ENCODE results near the gene SCFD2. TPM values are rescaled to one million over a fixed set of nuclear protein-coding genes. Genes with fewer than 3 reads are reported as not detected.

The SCFD2 gene
- total and polyA plus RNA-seq, 10 of the 15 experiments (the other 5 are each of a cell fraction or from before 2014, with no cell fraction given), result 4.8 to 37.6 (median 24.9) TPM

DNA sequence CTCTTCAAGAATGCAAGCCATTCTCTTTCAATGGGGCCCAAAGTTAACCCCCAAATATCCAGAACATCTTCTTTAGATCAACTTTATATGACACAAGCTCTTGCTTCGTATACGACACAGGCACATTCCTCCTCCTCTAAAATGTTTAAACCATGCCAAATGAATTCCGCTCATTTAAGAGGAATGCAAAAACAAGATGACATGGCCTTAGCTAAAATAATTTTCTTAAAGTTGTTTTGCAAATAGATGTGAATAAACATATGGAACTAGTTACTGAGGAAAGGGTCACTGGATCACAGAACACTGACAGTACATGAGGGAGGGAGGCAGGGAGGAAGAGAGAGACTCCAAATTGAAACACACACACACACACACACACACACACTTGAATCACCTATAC lies 406.3 kb downstream of the SCFD2 start:
- Histone ChIP-seq H3K36me3 (ENCODE audit: control insufficient read depth in 2 of 2, insufficient read depth in 2 of 2, low read length in 1 of 2) (no peaks in the 10 kb centered on the region), H3K4me3 (no peak overlapping the region), H3K27ac (ENCODE audit: control insufficient read depth, insufficient read depth) (no peak overlapping the region), H2AFZ (ENCODE audit: control insufficient read depth, low read depth, low read length) (no peak overlapping the region), H3K4me1 (ENCODE audit: control insufficient read depth, insufficient read depth, low read length) (no peaks in the 10 kb centered on the region), H3K4me2 (ENCODE audit: control insufficient read depth, insufficient read depth) (no peak overlapping the region), H3K9ac (ENCODE audit: control insufficient read depth, insufficient read depth, low read length) (no peak overlapping the region), H4K20me1 (ENCODE audit: control insufficient read depth, insufficient read depth) (no peaks in the 10 kb centered on the region), H3K27me3 (replicated peaks in 1 of 2; ENCODE audit: control insufficient read depth in 2 of 2, insufficient read depth in 2 of 2, low read length in 1 of 2) (no peaks in the 10 kb centered on the region), H3K79me2 (ENCODE audit: control insufficient read depth, insufficient read depth, low read length) (no peaks in the 10 kb centered on the region), H3K9me3 (replicated peaks; ENCODE audit: control insufficient read depth, insufficient read depth, low read length) (no peaks in the 10 kb centered on the region)
- ChIA-PET POLR2A (no interaction called here), CTCF (interaction anchor here (1.1 kb wide), 1 partner anchor 14 kb away, joined by 3 read pairs; no protein-coding TSS in a partner anchor), SMC1A (ENCODE audit: uncharacterized antibody, unreplicated experiment) (no interaction called here), RAD21 (ENCODE audit: unreplicated experiment) (no interaction called here)
- FAIRE-seq, result no peak
- intact Hi-C loops (cut with micrococcal nuclease; ENCODE audit: unreplicated experiment), result no loop called here
- WGBS (ENCODE audit: insufficient coverage, insufficient replicate concordance, low lambda C conversion rate, missing lambda C conversion rate), result 99% methylated on average over 3 of the region's 3 CpGs
- no peak for ATAC-seq
- BruUV-seq (replicated peaks), result no TSS peak
- DNase-seq (ENCODE audit: low read depth, low spot score), result no peak
- in situ Hi-C loops (cut with MboI), result no loop called here
- TF ChIP-seq TCF7 (IDR thresholded peaks at IDR 0.05; ENCODE audit: borderline replicate concordance) (no peak), ZBED1 (IDR thresholded peaks at IDR 0.05; ENCODE audit: borderline replicate concordance) (no peak), EED (IDR thresholded peaks at IDR 0.05; ENCODE audit: low read depth) (no peak), ZSCAN29 (IDR thresholded peaks at IDR 0.05) (no peak), KDM1A (IDR thresholded peaks at IDR 0.05; ENCODE audit: borderline replicate concordance) (no peak), SRF (IDR thresholded peaks at IDR 0.05; ENCODE audit: low read depth in 2 of 2, low read length in 2 of 2) (no peak), RELA (IDR thresholded peaks at IDR 0.05; ENCODE audit: borderline replicate concordance, partially characterized antibody) (no peak), MYC (IDR thresholded peaks at IDR 0.05; ENCODE audit: insufficient read depth, insufficient read length, insufficient replicate concordance, low read length, severe bottlenecking) (no peak), NRF1 (conservative IDR thresholded peaks at IDR 0.05; ENCODE audit: low read depth, low read length) (no peak), ATF3 (IDR thresholded peaks at IDR 0.05; ENCODE audit: borderline replicate concordance, extremely low read depth, low read depth, low read length) (no peak), RELB (IDR thresholded peaks at IDR 0.05; ENCODE audit: low read depth) (no peak), EZH2 (IDR thresholded peaks at IDR 0.05; ENCODE audit: borderline replicate concordance, control insufficient read depth, low read depth, low read length) (no peak), SIX5 (IDR thresholded peaks at IDR 0.05; ENCODE audit: low read depth, low read length, severe bottlenecking) (no peak), MTA3 (IDR thresholded peaks at IDR 0.05; ENCODE audit: borderline replicate concordance, low read length) (no peak), CEBPB (IDR thresholded peaks at IDR 0.05; ENCODE audit: borderline replicate concordance in 1 of 2, low read depth in 2 of 2, low read length in 2 of 2) (no peak), GATAD2B (conservative IDR thresholded peaks at IDR 0.05; ENCODE audit: low read depth) (no peak), TAF1 (IDR thresholded peaks at IDR 0.05; ENCODE audit: borderline replicate concordance, low read depth, low read length) (no peak), BCL11A (IDR thresholded peaks at IDR 0.05; ENCODE audit: low read depth, low read length) (no peak), SP1 (IDR thresholded peaks at IDR 0.05; ENCODE audit: low read depth, low read length) (no peak)
- TF ChIP-seq, protein P1, sequence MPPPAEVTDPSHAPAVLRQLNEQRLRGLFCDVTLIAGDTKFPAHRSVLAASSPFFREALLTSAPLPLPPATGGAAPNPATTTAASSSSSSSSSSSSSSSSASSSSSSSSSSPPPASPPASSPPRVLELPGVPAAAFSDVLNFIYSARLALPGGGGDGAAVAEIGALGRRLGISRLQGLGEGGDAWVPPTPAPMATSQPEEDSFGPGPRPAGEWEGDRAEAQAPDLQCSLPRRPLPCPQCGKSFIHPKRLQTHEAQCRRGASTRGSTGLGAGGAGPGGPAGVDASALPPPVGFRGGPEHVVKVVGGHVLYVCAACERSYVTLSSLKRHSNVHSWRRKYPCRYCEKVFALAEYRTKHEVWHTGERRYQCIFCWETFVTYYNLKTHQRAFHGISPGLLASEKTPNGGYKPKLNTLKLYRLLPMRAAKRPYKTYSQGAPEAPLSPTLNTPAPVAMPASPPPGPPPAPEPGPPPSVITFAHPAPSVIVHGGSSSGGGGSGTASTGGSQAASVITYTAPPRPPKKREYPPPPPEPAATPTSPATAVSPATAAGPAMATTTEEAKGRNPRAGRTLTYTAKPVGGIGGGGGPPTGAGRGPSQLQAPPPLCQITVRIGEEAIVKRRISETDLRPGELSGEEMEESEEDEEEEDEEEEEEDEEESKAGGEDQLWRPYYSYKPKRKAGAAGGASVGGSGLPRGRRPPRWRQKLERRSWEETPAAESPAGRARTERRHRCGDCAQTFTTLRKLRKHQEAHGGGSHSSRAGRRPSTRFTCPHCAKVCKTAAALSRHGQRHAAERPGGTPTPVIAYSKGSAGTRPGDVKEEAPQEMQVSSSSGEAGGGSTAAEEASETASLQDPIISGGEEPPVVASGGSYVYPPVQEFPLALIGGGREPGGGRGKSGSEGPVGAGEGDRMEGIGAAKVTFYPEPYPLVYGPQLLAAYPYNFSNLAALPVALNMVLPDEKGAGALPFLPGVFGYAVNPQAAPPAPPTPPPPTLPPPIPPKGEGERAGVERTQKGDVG (CRISPR knock-in tag; IDR thresholded peaks at IDR 0.05), result no peak
